Measurements from ENCODE around the gene LOXL4. TPM values are rescaled to one million over a fixed set of nuclear protein-coding genes. Genes with fewer than 3 reads are reported as not detected.

Gene LOXL4
- total RNA-seq, 2 experiments from 2014 or later = not detected

DNA sequence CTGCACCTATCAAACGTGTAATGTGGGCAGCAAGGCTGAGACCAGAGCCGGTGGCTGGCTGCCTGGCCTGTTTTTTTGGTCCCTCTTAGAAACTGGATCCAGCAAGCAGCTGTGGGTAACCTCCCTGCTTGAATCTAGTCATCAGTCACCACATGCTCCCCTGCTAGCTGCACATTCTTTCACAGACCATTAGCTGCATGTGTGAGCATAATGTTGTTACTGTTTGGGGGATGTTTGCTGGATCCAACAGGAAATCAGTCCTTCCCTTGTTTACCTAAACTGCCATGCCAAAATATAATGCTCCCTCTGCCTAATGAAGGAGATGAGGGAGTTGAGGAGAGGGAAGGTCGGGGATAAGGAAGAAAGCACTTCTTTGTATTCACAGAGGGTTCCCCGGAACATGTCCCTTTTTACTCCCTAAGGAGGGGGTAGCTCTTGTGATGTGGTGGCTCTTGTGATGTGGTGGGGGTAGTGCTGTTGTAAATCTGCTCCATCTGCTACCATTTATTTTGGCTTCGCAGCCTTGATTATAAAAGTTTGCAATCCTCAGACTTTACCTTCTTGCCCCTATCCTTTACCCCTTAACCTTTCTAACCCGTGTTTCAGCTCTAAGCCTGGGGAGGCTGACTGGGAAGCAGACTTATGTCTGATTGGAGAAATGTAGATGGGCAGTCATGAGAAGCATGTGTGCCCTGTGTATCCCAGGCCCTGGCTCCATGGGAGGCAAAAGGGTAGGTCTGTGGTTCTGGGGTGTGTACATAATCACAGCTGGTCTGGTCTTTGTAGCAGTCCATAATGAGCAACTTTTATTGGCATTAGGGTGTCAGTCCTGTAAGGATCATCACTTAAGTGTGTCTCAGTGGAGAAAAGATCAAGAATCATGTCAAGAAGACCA is 20.8 kb downstream of the LOXL4 start:
- intact Hi-C loops (cut with DNase I, micrococcal nuclease) = no loop called here
- TF ChIP-seq, protein P1, sequence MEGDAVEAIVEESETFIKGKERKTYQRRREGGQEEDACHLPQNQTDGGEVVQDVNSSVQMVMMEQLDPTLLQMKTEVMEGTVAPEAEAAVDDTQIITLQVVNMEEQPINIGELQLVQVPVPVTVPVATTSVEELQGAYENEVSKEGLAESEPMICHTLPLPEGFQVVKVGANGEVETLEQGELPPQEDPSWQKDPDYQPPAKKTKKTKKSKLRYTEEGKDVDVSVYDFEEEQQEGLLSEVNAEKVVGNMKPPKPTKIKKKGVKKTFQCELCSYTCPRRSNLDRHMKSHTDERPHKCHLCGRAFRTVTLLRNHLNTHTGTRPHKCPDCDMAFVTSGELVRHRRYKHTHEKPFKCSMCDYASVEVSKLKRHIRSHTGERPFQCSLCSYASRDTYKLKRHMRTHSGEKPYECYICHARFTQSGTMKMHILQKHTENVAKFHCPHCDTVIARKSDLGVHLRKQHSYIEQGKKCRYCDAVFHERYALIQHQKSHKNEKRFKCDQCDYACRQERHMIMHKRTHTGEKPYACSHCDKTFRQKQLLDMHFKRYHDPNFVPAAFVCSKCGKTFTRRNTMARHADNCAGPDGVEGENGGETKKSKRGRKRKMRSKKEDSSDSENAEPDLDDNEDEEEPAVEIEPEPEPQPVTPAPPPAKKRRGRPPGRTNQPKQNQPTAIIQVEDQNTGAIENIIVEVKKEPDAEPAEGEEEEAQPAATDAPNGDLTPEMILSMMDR (IDR thresholded peaks at IDR 0.05) = no peak

DNA sequence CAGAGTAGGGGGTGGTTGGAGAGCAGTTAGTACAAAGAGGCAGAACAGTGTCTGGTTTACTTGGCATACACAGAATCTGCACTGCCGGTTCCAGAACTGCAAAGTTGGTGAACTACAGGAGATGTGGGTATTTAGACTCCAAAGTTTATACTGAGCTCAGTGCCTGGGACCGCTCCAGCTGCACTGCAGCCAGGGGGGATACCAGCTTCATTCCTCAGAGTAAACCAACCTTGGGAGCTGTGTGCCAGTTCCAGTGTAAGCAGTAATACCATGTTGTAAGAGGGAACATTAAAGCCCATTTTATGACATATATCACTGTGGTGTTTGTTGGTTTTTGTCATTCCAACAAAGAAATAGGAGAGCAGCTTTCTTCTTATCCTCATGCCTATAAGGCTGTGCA is 23.4 kb downstream of the LOXL4 start:
- Mint-ChIP-seq H3K27ac (no peak overlapping the region), H3K4me1 (ENCODE audit: low read depth) (no peaks in the 10 kb centered on the region), H3K27me3 (no peaks in the 10 kb centered on the region), H3K36me3 (ENCODE audit: low read depth) (peaks cover 94% of the 10 kb centered on the region), H3K9me3 (no peaks in the 10 kb centered on the region), H3K4me3 (no peak overlapping the region)
- no peaks in the 10 kb centered on the region for H3K9me3 ChIP-seq (ENCODE audit: control insufficient read depth in 1 of 2, insufficient read depth in 1 of 2, low read length in 2 of 2)
- intact Hi-C loops (cut with DNase I, micrococcal nuclease) = no loop called here
- H3K36me3 ChIP-seq (ENCODE audit: insufficient read depth, low read length) = peaks cover 67% of the 10 kb centered on the region
- ChIA-PET POLR2A (no interaction called here), CTCF (no interaction called here)
- DNase-seq = no peak
- H3K4me1 ChIP-seq (ENCODE audit: insufficient read depth, low read length) = no peaks in the 10 kb centered on the region
- TF ChIP-seq, protein P1 (IDR thresholded peaks at IDR 0.05) = no peak
- no peak overlapping the region for H3K4me3 ChIP-seq (ENCODE audit: low read length)
- H3K27me3 ChIP-seq (ENCODE audit: control insufficient read depth in 1 of 2, insufficient read depth in 2 of 2, low read length in 2 of 2) = no peaks in the 10 kb centered on the region
- ATAC-seq (ENCODE audit: poor library complexity) = no peak
- H3K27ac ChIP-seq (ENCODE audit: low read depth in 1 of 2, low read length in 2 of 2) = no peak overlapping the region

More for the DNA sequence above, 20.8 kb downstream of the LOXL4 start:
- no peak overlapping the region for H3K4me3 Mint-ChIP-seq
- H3K36me3 ChIP-seq (ENCODE audit: insufficient read depth, low read length) = peaks cover 75% of the 10 kb centered on the region
- POLR2A ChIA-PET = no interaction called here
- no peaks in the 10 kb centered on the region for H3K9me3 ChIP-seq (ENCODE audit: control insufficient read depth in 1 of 2, insufficient read depth in 1 of 2, low read length in 2 of 2)
- no peaks in the 10 kb centered on the region for H3K27me3 ChIP-seq (ENCODE audit: control insufficient read depth in 1 of 2, insufficient read depth in 2 of 2, low read length in 2 of 2)
- no peak overlapping the region for H3K4me3 ChIP-seq (ENCODE audit: low read length)
- no peak overlapping the region for H3K27ac Mint-ChIP-seq
- CTCF ChIA-PET = no interaction called here
- no peaks in the 10 kb centered on the region for H3K4me1 ChIP-seq (ENCODE audit: insufficient read depth, low read length)
- H3K36me3 Mint-ChIP-seq (ENCODE audit: low read depth) = peaks cover 88% of the 10 kb centered on the region
- H3K27ac ChIP-seq (ENCODE audit: low read depth in 1 of 2, low read length in 2 of 2) = no peak overlapping the region
- no peaks in the 10 kb centered on the region for H3K4me1 Mint-ChIP-seq (ENCODE audit: low read depth)
- H3K27me3 Mint-ChIP-seq = no peaks in the 10 kb centered on the region
- ATAC-seq (ENCODE audit: poor library complexity) (no peak), DNase-seq (no peak)
- no peaks in the 10 kb centered on the region for H3K9me3 Mint-ChIP-seq

DNA sequence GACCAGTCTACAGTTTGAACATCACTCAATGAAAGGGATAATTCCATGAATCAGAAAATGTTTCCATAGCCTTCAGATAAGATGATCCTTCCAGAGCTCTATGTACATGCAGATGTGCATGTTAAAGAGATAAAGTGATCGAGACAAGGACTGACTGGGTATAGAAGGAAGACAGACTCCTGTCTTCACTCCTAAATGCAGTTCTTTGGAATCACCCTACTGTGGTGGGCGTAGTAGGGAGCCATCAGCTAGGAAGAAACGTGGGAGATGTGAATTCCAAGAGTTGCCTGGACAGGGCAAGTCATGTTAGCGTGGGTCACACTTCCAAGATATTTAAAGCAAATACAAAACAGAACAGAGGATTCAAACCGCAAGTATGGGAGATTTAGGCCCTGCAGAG is 23.9 kb downstream of the LOXL4 start:
- ATAC-seq (ENCODE audit: poor library complexity) (no peak), DNase-seq (no peak)
- ChIA-PET CTCF (no interaction called here), POLR2A (no interaction called here)
- Histone ChIP-seq H3K27me3 (ENCODE audit: control insufficient read depth in 1 of 2, insufficient read depth in 2 of 2, low read length in 2 of 2) (no peaks in the 10 kb centered on the region), H3K36me3 (ENCODE audit: insufficient read depth, low read length) (peaks cover 68% of the 10 kb centered on the region), H3K4me3 (ENCODE audit: low read length) (no peak overlapping the region), H3K4me1 (ENCODE audit: insufficient read depth, low read length) (no peaks in the 10 kb centered on the region), H3K9me3 (ENCODE audit: control insufficient read depth in 1 of 2, insufficient read depth in 1 of 2, low read length in 2 of 2) (no peaks in the 10 kb centered on the region), H3K27ac (ENCODE audit: low read depth in 1 of 2, low read length in 2 of 2) (no peak overlapping the region)
- Mint-ChIP-seq H3K9me3 (no peaks in the 10 kb centered on the region), H3K36me3 (ENCODE audit: low read depth) (peaks cover 94% of the 10 kb centered on the region), H3K27ac (no peak overlapping the region), H3K27me3 (no peaks in the 10 kb centered on the region), H3K4me3 (no peak overlapping the region), H3K4me1 (ENCODE audit: low read depth) (no peaks in the 10 kb centered on the region)
- TF ChIP-seq, protein P1 (IDR thresholded peaks at IDR 0.05) = no peak
- intact Hi-C loops (cut with DNase I, micrococcal nuclease) = no loop called here
